Nucleus accumbens (tissue), 56 donors: ENCODE measurements around the gene APIP.

Experiments
- DNase-seq, 56 donors: peaks; one replicate each; lab custom pipeline; 2025; lab: John Stamatoyannopoulos, UW

APIP gene

DNA sequence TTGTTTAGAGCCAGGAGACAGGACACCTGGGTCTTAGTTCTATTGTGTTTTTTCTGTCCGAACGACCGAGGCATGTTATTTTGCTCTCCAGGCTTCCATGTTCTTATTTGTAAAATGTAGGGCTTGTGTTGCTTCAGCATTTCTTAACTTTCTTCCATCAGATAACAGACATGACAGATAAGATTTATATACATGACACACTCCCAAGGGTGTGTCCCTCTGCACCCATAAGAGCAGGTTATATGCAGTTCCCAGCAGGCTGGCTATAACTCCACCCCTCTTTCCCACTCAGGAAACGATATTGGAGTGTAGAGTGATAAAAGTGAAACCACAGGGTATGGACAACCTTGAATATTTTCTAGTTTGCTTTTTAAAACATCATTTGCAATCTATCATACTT, 65.8 kb downstream of the APIP start:
- DNase-seq = no peak

DNA sequence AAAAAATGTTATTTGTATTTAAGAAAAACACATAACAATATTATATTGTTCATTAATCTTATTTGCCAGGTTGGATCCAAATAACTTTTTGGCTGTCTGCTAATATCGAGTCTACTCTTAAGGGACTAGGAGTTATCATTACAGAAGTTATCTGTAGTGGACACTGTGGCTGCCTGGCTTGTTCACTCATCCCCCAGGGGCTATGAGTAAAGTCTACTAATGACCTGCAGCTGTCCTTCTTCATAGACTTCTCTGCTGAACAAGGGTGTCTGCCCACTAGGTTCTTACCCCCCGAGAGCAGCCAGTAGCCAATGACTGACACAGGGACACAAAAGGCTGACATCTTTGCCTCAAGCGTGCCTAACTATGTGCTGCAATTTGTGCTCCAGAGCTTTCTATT, 69.7 kb downstream of the APIP start:
- DNase-seq = no peak

DNA sequence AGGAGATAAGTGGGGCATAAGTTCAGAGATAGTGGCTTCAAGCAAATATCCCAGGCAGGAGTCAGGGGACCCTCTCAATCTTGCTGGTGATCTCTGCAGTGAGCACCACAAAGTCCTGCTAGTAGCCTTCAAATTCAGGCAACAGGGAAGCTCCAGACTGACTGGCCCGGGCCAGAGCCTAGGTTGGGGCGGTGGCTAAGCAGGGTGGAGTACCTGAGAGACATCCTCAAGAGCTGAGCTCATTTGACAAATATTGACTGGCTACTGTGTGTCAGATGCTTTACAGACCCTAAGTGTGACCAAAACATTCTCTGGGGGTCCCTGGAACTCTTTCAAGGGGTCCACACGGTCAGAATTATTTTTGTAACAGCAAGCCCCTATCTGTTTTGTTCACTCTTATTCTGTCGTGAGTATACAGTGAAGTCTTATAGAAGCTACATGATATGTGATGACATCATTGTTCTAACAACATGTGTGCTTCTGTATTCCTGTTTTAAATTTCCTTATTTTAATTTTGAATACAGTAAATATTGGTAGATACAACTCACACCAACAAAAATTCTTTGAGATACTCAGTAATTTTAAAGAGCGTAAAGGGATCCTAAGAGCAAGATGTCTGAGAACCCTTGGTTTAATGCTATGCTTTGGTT, 71.6 kb downstream of the APIP start:
- DNase-seq = no peak

DNA sequence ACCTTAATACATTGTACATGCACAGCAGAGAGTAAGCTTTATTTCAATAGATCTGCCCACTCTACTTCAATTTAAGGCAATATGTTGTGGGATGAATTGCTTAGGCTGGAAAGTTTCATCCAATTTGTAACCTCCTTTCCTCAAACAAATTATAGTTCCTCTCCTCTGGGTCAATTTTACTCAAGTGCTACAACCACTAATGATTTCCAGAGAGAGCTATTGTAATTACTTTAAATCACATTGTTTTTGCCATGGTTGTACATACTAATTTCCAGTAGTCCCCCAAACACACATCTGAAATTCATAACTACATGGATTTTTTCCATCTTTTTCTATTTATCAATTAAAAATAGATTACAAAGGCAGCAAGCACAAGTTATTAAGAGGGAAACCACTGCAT, 72.9 kb downstream of the APIP start:
- no peak for DNase-seq

DNA sequence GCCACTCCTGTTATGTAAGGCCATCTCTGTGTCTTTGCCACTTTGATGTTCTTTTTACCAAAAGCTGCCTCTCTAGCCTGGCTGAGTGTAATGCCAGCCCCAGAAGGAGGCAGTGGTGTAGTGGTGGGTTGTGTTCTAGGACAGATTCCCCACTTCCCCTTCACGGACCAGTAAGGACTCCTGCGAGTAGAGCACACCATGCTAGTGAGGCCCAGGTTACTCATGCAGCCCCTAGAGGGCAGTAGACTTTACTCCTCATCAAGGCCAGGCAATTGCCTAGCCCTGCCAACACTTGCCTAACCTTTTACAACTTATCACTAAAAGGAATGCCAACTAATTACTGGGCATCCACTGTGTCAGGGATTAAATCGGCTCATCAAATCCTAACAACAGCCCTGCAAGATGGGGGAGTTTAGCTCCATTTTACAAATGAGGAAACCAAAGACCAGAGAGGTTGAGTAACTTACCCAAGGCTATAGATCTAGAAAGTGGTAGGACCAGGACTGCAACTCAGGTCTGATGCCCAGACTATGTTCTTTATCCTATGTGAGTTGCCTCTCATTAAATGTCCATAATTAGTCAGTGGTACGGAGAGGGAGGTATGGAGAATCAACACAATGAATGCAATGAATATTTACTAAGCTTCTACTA, 75.3 kb downstream of the APIP start:
- DNase-seq = no peak

DNA sequence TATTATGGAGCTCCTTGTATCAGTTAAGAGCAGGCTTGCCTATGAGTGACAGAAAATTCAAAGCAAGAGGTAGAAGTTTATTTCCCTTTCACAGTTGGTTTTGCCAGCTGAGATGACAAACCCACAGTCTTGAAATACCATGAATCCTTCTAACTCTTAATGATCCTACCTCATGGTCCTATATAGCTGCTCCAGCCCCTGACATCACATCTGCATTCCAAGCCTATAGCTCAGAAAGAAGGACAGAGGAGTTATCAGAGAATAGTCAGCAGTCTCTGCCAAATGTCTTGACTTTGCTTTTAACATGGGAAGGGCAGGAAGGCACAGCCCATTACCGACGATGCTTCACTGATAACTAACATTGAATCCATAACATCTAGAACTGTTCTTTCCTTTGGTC, 76.2 kb downstream of the APIP start:
- DNase-seq = no peak

DNA sequence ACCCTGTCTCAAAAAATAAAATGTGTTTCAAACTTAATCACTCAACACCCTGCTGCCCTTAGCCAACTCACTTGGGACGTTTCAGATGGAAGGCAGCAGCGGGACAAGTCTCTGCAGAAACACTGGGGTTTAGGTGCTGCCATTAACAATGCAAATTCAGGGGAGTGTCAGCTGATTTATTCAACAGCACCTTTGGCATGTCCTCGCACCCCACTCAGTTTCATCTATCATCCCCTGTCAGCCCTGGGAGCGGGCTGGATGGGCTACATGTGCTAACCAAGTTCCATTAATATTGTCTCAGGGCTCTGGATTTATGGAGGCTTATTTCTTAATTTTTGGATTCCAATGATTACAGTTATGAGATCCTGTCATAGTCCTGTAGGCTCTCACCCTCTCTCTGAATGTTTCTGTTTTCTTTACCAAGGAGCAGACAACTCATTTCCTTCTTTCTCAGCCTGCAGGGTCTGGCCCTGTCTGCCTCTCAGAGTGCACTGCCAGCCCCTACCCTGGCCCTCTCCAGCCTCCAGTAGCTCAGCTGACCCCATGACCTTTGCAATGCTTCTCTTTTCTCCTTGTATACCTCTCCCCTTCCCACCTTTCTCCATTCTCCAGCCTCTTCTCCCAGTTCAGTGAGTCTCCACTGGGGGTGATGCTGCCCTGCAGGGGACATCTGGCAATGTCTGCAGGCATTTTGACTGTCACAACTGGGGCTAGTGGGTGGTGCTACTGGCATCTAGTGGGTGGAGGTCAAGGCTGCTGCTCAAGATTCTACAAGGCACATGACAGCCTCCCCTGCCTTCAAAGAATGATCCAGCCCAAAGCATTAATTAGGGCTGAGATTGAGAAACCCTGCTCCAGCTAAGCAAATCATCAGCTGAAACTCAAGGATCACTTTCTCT, 79.0 kb downstream of the APIP start:
- DNase-seq = no peak

DNA sequence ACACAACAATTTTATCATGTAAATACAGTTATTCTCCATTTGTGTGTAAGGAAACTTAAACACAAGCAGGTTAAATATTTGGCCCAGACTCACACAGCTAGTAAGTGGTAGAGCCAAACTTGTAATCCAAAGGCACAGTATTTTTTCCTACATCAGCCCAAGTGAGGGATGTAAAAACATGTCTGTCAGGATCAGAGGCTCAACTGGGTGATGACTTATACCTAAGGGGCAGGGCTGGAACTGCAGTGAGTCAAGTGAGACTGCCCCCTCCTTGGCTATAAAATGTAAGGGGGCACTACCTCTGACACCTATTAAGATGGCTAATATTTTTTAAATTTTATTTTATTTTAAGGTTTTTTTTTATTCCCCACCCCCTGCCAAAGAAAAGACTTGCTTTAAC, 82.6 kb downstream of the APIP start:
- no peak for DNase-seq
